Loucy (cell line): ENCODE results near the gene SNX20.

ENCODE experiments used
- H2AFZ ChIP-seq: fragments of 200-600 bp; sonication (generic); 2 replicates; pipeline ENCODE4 v1.6.0; 2016; ENCODE audit warnings: antibody characterized with exemption, mild to moderate bottlenecking, low read length, moderate library complexity
- H3F3A ChIP-seq: fragments of 200-600 bp; 2 replicates; pipeline ENCODE4 v1.6.0; 2016; ENCODE audit warnings: antibody characterized with exemption, low read depth, mild to moderate bottlenecking
- H3K27me3 ChIP-seq: fragments of 200-600 bp; sonication (generic); 2 replicates; pipeline ENCODE4 v1.6.1; 2014; ENCODE audit warnings: low read length, mild to moderate bottlenecking; ENCODE audit not compliant: insufficient read depth, poor library complexity, severe bottlenecking
- H3K36me3 ChIP-seq: fragments of 200-600 bp; sonication (generic); 2 replicates; pipeline ENCODE4 v1.6.1; 2016; ENCODE audit warnings: low read length; ENCODE audit not compliant: insufficient read depth
- H3K4me1 ChIP-seq: fragments of 200-600 bp; sonication (generic); 2 replicates; pipeline ENCODE4 v1.5.1; 2014; ENCODE audit warnings: low read length, mild to moderate bottlenecking; ENCODE audit not compliant: insufficient read depth, poor library complexity, severe bottlenecking
- H3K4me2 ChIP-seq: fragments of 200-600 bp; sonication (generic); 2 replicates; pipeline ENCODE4 v1.6.0; 2014; ENCODE audit warnings: antibody characterized with exemption, low read length, low read depth, mild to moderate bottlenecking; ENCODE audit not compliant: poor library complexity, severe bottlenecking
- H3K4me3 ChIP-seq: fragments of 200-600 bp; sonication (generic); 2 replicates; pipeline ENCODE4 v1.5.1; 2014; ENCODE audit warnings: low read length, mild to moderate bottlenecking, mixed read lengths; ENCODE audit not compliant: poor library complexity, severe bottlenecking
- H3K79me2 ChIP-seq: fragments of 200-600 bp; sonication (generic); 2 replicates; pipeline ENCODE4 v1.6.1; 2014; ENCODE audit warnings: low read length; ENCODE audit not compliant: insufficient read depth
- H3K9ac ChIP-seq: fragments of 200-600 bp; sonication (generic); 2 replicates; pipeline ENCODE4 v1.6.0; 2014; ENCODE audit warnings: mild to moderate bottlenecking, low read depth, low read length, moderate library complexity; ENCODE audit not compliant: poor library complexity, severe bottlenecking
- H3K9me2 ChIP-seq: fragments of 200-600 bp; sonication (generic); replicated peaks from 2 replicates; pipeline ENCODE4 v1.6.1; 2016; ENCODE audit warnings: low read depth, low read length, mixed read lengths
- H3K9me3 ChIP-seq: fragments of 200-600 bp; sonication (generic); 2 replicates; pipeline ENCODE4 v1.6.1; 2014; ENCODE audit warnings: mild to moderate bottlenecking, antibody characterized with exemption, low read length, low read depth; ENCODE audit not compliant: insufficient read depth
- H4K20me1 ChIP-seq: fragments of 200-600 bp; sonication (generic); 2 replicates; pipeline ENCODE4 v1.6.0; 2014; ENCODE audit warnings: antibody characterized with exemption, low read length, mild to moderate bottlenecking; ENCODE audit not compliant: insufficient read depth, poor library complexity, severe bottlenecking
- EZH2phosphoT487 ChIP-seq: fragments of 200-600 bp; IDR thresholded peaks from 2 replicates; pipeline ENCODE4 v1.6.1; 2018; ENCODE audit warnings: antibody characterized with exemption, mild to moderate bottlenecking, moderate library complexity, borderline replicate concordance
- TF ChIP-seq, protein P1 (sequence below): fragments of 200-600 bp; sonication (generic); conservative IDR thresholded peaks from 2 replicates; pipeline ENCODE4 v1.5.1; 2014; ENCODE audit warnings: mild to moderate bottlenecking, antibody characterized with exemption, low read length

SNX20 gene

DNA sequence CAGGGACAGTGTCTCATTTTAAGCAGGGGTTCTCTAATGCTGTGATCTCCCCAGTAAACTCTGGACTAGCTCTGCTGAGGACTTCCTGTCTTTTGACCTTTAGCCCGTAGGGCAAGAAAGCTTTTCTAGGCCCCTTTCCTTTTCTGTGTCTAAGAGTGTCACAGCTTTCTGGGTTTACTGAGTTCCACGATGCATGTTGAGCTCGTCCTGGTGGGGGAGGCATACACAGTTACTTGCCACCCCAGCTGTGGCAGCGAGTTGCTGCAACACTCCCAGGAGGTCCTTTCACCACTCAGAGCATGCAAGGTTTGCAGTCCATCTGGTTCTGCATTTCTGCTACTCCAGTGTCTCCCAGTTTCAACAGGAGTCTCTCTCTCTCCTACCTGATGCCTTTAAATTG is 36.0 kb upstream of the SNX20 start:
- no peaks in the 10 kb centered on the region; the same call in 1 of the 2 replicates for H3F3A ChIP-seq
- no peaks in the 10 kb centered on the region for H3K79me2 ChIP-seq
- no peak overlapping the region for H3K4me2 ChIP-seq
- H3K9ac ChIP-seq = no peak overlapping the region
- H3K9me2 ChIP-seq = no peaks in the 10 kb centered on the region
- TF ChIP-seq, protein P1, sequence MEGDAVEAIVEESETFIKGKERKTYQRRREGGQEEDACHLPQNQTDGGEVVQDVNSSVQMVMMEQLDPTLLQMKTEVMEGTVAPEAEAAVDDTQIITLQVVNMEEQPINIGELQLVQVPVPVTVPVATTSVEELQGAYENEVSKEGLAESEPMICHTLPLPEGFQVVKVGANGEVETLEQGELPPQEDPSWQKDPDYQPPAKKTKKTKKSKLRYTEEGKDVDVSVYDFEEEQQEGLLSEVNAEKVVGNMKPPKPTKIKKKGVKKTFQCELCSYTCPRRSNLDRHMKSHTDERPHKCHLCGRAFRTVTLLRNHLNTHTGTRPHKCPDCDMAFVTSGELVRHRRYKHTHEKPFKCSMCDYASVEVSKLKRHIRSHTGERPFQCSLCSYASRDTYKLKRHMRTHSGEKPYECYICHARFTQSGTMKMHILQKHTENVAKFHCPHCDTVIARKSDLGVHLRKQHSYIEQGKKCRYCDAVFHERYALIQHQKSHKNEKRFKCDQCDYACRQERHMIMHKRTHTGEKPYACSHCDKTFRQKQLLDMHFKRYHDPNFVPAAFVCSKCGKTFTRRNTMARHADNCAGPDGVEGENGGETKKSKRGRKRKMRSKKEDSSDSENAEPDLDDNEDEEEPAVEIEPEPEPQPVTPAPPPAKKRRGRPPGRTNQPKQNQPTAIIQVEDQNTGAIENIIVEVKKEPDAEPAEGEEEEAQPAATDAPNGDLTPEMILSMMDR = no peak
- TF ChIP-seq EZH2phosphoT487 = no peak
- no peaks in the 10 kb centered on the region for H3K9me3 ChIP-seq
- H3K36me3 ChIP-seq = no peaks in the 10 kb centered on the region
- H4K20me1 ChIP-seq = no peaks in the 10 kb centered on the region
- peaks cover 29% of the 10 kb centered on the region for H3K4me1 ChIP-seq
- H2AFZ ChIP-seq = peak overlapping the region; percentile 15; the same call in 1 of the 2 replicates
- no peaks in the 10 kb centered on the region for H3K27me3 ChIP-seq
- no peak overlapping the region for H3K4me3 ChIP-seq

DNA sequence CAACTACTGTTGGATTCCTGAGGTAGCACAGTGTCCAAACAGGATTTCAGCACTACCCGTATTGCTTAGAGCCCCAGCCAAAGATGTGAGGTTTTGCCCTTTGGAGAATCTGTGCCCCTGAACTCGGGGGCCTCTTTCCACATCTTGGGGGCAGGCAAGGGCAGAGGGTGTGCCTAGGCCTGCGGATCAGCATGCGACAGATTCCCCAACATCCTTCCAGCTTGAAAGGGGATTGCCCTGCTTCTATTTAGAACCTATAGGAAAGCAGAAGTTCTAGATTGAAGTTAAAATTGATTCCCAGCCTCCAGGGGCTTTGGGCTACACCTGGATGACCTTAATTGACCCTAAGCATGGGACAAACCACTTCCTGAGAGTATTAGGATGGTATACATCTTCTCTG is 31.8 kb upstream of the SNX20 start:
- H3K9me3 ChIP-seq = no peaks in the 10 kb centered on the region
- no peak overlapping the region for H3K4me3 ChIP-seq

DNA sequence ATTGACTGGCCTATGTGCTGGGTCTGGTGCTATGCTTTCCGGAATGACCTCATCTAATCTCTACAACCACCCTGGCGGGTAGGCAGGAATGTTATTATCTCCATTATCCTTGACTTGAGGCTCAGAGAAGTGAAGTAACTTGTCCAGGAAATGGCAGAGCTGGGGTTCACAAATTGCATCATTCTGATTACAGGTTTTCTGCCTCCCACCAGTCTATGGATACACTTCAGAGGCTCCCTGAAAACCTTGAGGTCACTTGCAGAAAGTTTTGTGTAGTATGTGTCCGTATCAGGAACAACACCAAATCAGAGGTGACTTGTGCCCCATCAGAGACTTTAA is 31.4 kb upstream of the SNX20 start:
- H3K4me2 ChIP-seq = no peak overlapping the region
- no peaks in the 10 kb centered on the region for H3K9me3 ChIP-seq
- H2AFZ ChIP-seq = no peak overlapping the region
- no peaks in the 10 kb centered on the region for H3K36me3 ChIP-seq
- H4K20me1 ChIP-seq = no peaks in the 10 kb centered on the region
- no peaks in the 10 kb centered on the region for H3K9me2 ChIP-seq
- no peak for TF ChIP-seq EZH2phosphoT487
- TF ChIP-seq, protein P1 = no peak
- H3K79me2 ChIP-seq = no peaks in the 10 kb centered on the region
- H3K4me3 ChIP-seq = no peak overlapping the region
- H3K27me3 ChIP-seq = no peaks in the 10 kb centered on the region
- H3F3A ChIP-seq = no peaks in the 10 kb centered on the region
- peaks cover 11% of the 10 kb centered on the region for H3K4me1 ChIP-seq
- no peak overlapping the region for H3K9ac ChIP-seq

More for the DNA sequence above, 31.8 kb upstream of the SNX20 start:
- H2AFZ ChIP-seq = no peak overlapping the region
- no peak overlapping the region for H3K9ac ChIP-seq
- H3K36me3 ChIP-seq = no peaks in the 10 kb centered on the region
- H4K20me1 ChIP-seq = no peaks in the 10 kb centered on the region
- H3K4me1 ChIP-seq = peaks cover 11% of the 10 kb centered on the region
- no peaks in the 10 kb centered on the region for H3K9me2 ChIP-seq
- H3K4me2 ChIP-seq = no peak overlapping the region
- no peaks in the 10 kb centered on the region for H3K79me2 ChIP-seq
- no peaks in the 10 kb centered on the region for H3F3A ChIP-seq
- H3K27me3 ChIP-seq = no peaks in the 10 kb centered on the region
- TF ChIP-seq EZH2phosphoT487 = no peak
- TF ChIP-seq, protein P1 = no peak
